K562 (cell line): Measurements from ENCODE around the gene WWOX. TPM values are rescaled to one million over a fixed set of nuclear protein-coding genes. Genes with fewer than 3 reads are reported as not detected.

Source experiments
- ATAC-seq: fragments of 200-7000 bp; cut with Tn5 transposase; 3 replicates; pipeline ENCODE4 v1.9.1; 2020; ENCODE audit warnings: moderate library complexity
- BruUV-seq: library from RNA; stranded (reverse); fragments of 400-500 nt; replicated peaks from 2 replicates; lab custom pipeline; 2021; lab: Mats Ljungman, UMichigan
- CTCF ChIA-PET: fragments of 300-600 bp; formaldehyde crosslinking; extraction: SDS; loops from one replicate; lab custom pipeline; 2021; ENCODE audit warnings: low intra/inter-chr PET ratio; lab: Yijun Ruan, JAX
- POLR2A ChIA-PET: fragments of 300-600, 350-650 bp; sonication (Branson Sonifier 250); formaldehyde crosslinking; extraction: SDS; loops from one replicate; lab custom pipeline; 2021; ENCODE audit warnings: antibody characterized with exemption, inconsistent platforms; lab: Yijun Ruan, JAX
- DNase-seq, 4 experiments: peaks; one replicate each; pipeline versions ENCODE4 v3.0.0 to v3.0.0-alpha.2; 2011 to 2018; ENCODE audit warnings: low spot score in 3 of 4, mixed read lengths in 3 of 4; ENCODE audit errors: extremely low read depth in 1 of 4
- FAIRE-seq: peaks from 2 replicates; lab custom pipeline; 2011; peaks lifted over from hg19 to GRCh38; lab: Jason Lieb, UNC
- H2AFZ ChIP-seq: 2 replicates; pipeline ENCODE4 v1.6.0; 2011; ENCODE audit warnings: low read depth, low read length, control low read depth, inconsistent platforms
- H3K27ac ChIP-seq: fragments of 200-600 bp; 3 replicates; pipeline ENCODE4 v1.8.0; 2011; ENCODE audit warnings: low read depth, mild to moderate bottlenecking, control low read depth, inconsistent platforms, low read length, moderate library complexity, mixed read lengths; ENCODE audit errors: extremely low read depth
- H3K27me3 ChIP-seq, 2 experiments: fragments of 300-600 bp in 1 of 2; 2 replicates in 1 of 2; 3 replicates in 1 of 2; pipeline versions ENCODE4 v1.6.0 to v1.8.0; 2011; ENCODE audit warnings: inconsistent platforms in 2 of 2, low read length in 2 of 2, mild to moderate bottlenecking in 1 of 2, mixed read lengths in 1 of 2, moderate library complexity in 1 of 2; ENCODE audit not compliant: control insufficient read depth in 2 of 2, insufficient read depth in 2 of 2
- H3K36me3 ChIP-seq: fragments of 300-600 bp; 3 replicates; pipeline ENCODE4 v1.8.0; 2011; ENCODE audit warnings: mild to moderate bottlenecking, low read length, inconsistent platforms; ENCODE audit not compliant: control insufficient read depth, insufficient read depth
- H3K4me1 ChIP-seq, 2 experiments: fragments of 200-600 bp in 1 of 2; replicated peaks in 1 of 2; 2 replicates in 1 of 2; 3 replicates in 1 of 2; pipeline versions ENCODE4 v1.5.1 to v1.8.0; 2011; ENCODE audit warnings: inconsistent platforms in 2 of 2, low read length in 2 of 2, mild to moderate bottlenecking in 1 of 2, mixed read lengths in 1 of 2, moderate library complexity in 1 of 2; ENCODE audit not compliant: control insufficient read depth in 2 of 2, insufficient read depth in 2 of 2
- H3K4me2 ChIP-seq: 2 replicates; pipeline ENCODE4 v1.6.1; 2011; ENCODE audit warnings: low read length, control low read depth, inconsistent platforms, mixed read lengths; ENCODE audit not compliant: insufficient read depth
- H3K4me3 ChIP-seq: fragments of 200-600 bp; sonication (generic), shearing (Covaris generic); 2 replicates; pipeline ENCODE4 v1.5.1; 2016; ENCODE audit warnings: control low read depth, inconsistent platforms
- H3K79me2 ChIP-seq: fragments of 200-600 bp; 3 replicates; pipeline ENCODE4 v1.8.0; 2011; ENCODE audit warnings: low read length, inconsistent platforms; ENCODE audit not compliant: control insufficient read depth, insufficient read depth
- H3K9ac ChIP-seq, 2 experiments: 2 replicates each; pipeline versions ENCODE4 v1.6.0 to v1.6.1; 2011; ENCODE audit warnings: low read depth in 2 of 2, low read length in 2 of 2, control low read depth in 1 of 2, inconsistent platforms in 1 of 2, mild to moderate bottlenecking in 1 of 2, mixed read lengths in 1 of 2; ENCODE audit not compliant: insufficient read depth in 1 of 2
- H3K9me1 ChIP-seq: one replicate; pipeline ENCODE4 v1.6.0; 2011; ENCODE audit warnings: inconsistent platforms, mild to moderate bottlenecking, low read length, moderate library complexity; ENCODE audit not compliant: control insufficient read depth, insufficient read depth
- H3K9me3 ChIP-seq: replicated peaks from 2 replicates; pipeline ENCODE4 v1.5.1; 2011; ENCODE audit warnings: low read depth, low read length, inconsistent platforms; ENCODE audit not compliant: control insufficient read depth, insufficient read depth
- H4K20me1 ChIP-seq: replicated peaks from 2 replicates; pipeline ENCODE4 v1.6.1; 2011; ENCODE audit warnings: low read length, inconsistent platforms, mixed read lengths; ENCODE audit not compliant: control insufficient read depth, insufficient read depth
- CHD1 ChIP-seq: fragments of 200-600 bp; sonication (generic); IDR thresholded peaks from one replicate; pipeline ENCODE4 v1.6.1; 2012; ENCODE audit warnings: mild to moderate bottlenecking, moderate library complexity, low read length, inconsistent platforms
- CREB1 ChIP-seq, 2 experiments: sonication (generic) in 1 of 2; formaldehyde crosslinking in 1 of 2; IDR thresholded peaks; 2 replicates each; pipeline versions ENCODE4 v1.6.1 to v1.8.0; 2012 to 2022; ENCODE audit warnings: inconsistent platforms in 1 of 2, mild to moderate bottlenecking in 1 of 2, missing genetic modification reagents in 1 of 2, moderate library complexity in 1 of 2
- ERF ChIP-seq: fragments of 450-650 bp; formaldehyde crosslinking; IDR thresholded peaks from 2 replicates; pipeline ENCODE4 v1.4.0; 2020; ENCODE audit warnings: mild to moderate bottlenecking, mixed read lengths
- FOXK1 ChIP-seq: sonication (generic); formaldehyde crosslinking; IDR thresholded peaks from 2 replicates; pipeline ENCODE4 v1.8.0; 2022; ENCODE audit warnings: missing genetic modification reagents, mild to moderate bottlenecking, borderline replicate concordance
- MAFG ChIP-seq: fragments of 450-650 bp; conservative IDR thresholded peaks from 2 replicates; pipeline ENCODE4 v1.6.1; 2016; ENCODE audit warnings: missing genetic modification characterization, missing compliant biosample characterization
- MCM2 ChIP-seq: fragments of 450-650 bp; IDR thresholded peaks from 2 replicates; pipeline ENCODE4 v1.6.1; 2017; ENCODE audit warnings: low read depth, mild to moderate bottlenecking
- MED1 ChIP-seq: sonication (generic); formaldehyde crosslinking; IDR thresholded peaks from 2 replicates; pipeline ENCODE4 v1.8.1; 2023; ENCODE audit warnings: missing genetic modification reagents, borderline replicate concordance
- PTBP1 ChIP-seq: fragments of 200-400 bp; formaldehyde crosslinking; IDR thresholded peaks from 2 replicates; pipeline ENCODE4 v1.6.1; 2017; ENCODE audit warnings: low read depth, low read length
- RBFOX2 ChIP-seq: fragments of 200-400 bp; formaldehyde crosslinking; IDR thresholded peaks from 2 replicates; pipeline ENCODE4 v1.6.1; 2017; ENCODE audit warnings: low read depth, mild to moderate bottlenecking, low read length, moderate library complexity
- TEAD1 ChIP-seq, 2 experiments: fragments of 450-650 bp in 1 of 2; sonication (generic) in 1 of 2; formaldehyde crosslinking; IDR thresholded peaks; 2 replicates each; pipeline versions ENCODE4 v1.4.0 to v1.8.0; 2020 to 2022; ENCODE audit warnings: mild to moderate bottlenecking in 2 of 2, missing genetic modification reagents in 1 of 2
- WGBS: fragments of 100-300 bp; shearing (Covaris generic); methylation state at CpG from one replicate; pipeline ENCODE4 v1.1.6; 2016; ENCODE audit warnings: low coverage, mixed read lengths; ENCODE audit not compliant: insufficient coverage; ENCODE audit errors: missing lambda C conversion rate; 5-methylcytosine and 5-hydroxymethylcytosine counted together
- in situ Hi-C: fragments of 300-500 bp; cut with MboI; formaldehyde crosslinking; loops from 4 replicates; pipeline ENCODE4 v1.15.0; 2018; ENCODE audit warnings: inconsistent platforms, mixed read lengths
- intact Hi-C: fragments of 100-400 bp; cut with micrococcal nuclease; formaldehyde crosslinking; loops from 2 replicates; pipeline ENCODE4 v1.14.2; 2022
- polyA plus RNA-seq, 8 experiments: library from polyadenylated mRNA; depleted of rRNA in 4 of 8; stranded (reverse) in 5 of 8; unstranded in 3 of 8; fragments of >200 nt; fragmentation: Nextera tagmentation in 2 of 8; fragmentation: Illumina TruSeq in 1 of 8; extraction: Ambion mirVana in 2 of 8; extraction: Trizol in 1 of 8; gene quantifications; 2 replicates each; pipeline versions ENCODE4 v1.2.1 to v1.2.3, GENCODE V29; 2011 to 2014; ENCODE audit warnings: inconsistent platforms in 1 of 8, missing spikeins in 1 of 8
- total RNA-seq, 7 experiments: library from RNA; depleted of rRNA in 6 of 7; stranded (reverse); fragments of >200 nt in 6 of 7; fragmentation: Illumina TruSeq in 2 of 7; extraction: Trizol in 2 of 7; gene quantifications; 2 replicates each; pipeline versions ENCODE4 v1.2.1 to v1.2.3, GENCODE V29; 2011 to 2021; ENCODE audit warnings: low replicate concordance in 1 of 7
- TF ChIP-seq, protein P1 (sequence below): fragments of 450-650 bp; IDR thresholded peaks from 2 replicates; pipeline ENCODE4 v1.6.1; 2017; ENCODE audit warnings: antibody characterized with exemption
- TF ChIP-seq, protein P2 (sequence below): sonication (generic); formaldehyde crosslinking; IDR thresholded peaks from 2 replicates; pipeline ENCODE4 v1.8.1; 2023; ENCODE audit warnings: mild to moderate bottlenecking, missing genetic modification reagents
- TF ChIP-seq, protein P3 (sequence below), 2 experiments: fragments of 450-650 bp; IDR thresholded peaks; 2 replicates each; pipeline ENCODE4 v1.6.1; 2018; ENCODE audit warnings: mild to moderate bottlenecking in 2 of 2, low read depth in 1 of 2; ENCODE audit not compliant: partially characterized antibody in 2 of 2

The WWOX gene
- total and polyA plus RNA-seq, 9 of the 15 experiments (the other 6 are each of a cell fraction or from before 2014, with no cell fraction given) = 1.6 to 22.7 (median 8.1) TPM

DNA sequence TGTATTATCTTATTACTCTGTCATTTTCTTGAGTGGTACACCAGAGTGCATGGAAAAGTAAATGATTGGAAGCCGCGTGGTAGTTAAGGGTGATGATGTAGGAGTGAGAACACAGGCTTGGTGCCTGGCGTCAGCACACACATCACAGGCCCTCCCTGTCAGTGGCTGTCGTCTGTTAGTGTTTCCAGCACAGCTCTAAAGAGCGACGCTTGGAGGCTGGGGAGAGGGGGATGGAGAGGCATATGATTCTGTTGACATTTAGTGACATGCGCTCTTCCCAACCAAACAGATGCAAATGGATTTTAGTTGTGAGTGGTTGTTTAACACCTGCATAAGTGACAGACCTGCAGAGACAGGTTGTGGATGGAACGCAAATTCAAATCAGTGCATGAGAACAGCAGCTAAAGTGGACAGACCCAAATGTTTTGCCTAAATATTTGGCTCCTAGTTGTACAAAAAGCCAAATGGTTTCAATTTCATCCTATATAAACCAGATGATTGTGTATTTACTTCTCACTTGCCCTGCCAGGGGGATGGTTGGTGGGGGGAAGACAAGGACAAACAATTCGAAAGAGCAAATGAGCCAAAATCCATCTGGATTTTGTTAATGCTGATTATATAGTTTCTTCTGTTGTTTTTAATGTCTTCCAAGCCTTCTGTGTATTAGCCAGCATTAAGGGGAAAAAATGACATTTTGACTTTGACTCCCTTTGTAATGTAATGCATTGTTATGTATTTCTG, 222.3 kb downstream of the WWOX start:
- WGBS = 7% methylated on average over 9 of the region's 9 CpGs
- no peaks in the 10 kb centered on the region for H3K36me3 ChIP-seq
- BruUV-seq = no TSS peak
- TF ChIP-seq, protein P1, sequence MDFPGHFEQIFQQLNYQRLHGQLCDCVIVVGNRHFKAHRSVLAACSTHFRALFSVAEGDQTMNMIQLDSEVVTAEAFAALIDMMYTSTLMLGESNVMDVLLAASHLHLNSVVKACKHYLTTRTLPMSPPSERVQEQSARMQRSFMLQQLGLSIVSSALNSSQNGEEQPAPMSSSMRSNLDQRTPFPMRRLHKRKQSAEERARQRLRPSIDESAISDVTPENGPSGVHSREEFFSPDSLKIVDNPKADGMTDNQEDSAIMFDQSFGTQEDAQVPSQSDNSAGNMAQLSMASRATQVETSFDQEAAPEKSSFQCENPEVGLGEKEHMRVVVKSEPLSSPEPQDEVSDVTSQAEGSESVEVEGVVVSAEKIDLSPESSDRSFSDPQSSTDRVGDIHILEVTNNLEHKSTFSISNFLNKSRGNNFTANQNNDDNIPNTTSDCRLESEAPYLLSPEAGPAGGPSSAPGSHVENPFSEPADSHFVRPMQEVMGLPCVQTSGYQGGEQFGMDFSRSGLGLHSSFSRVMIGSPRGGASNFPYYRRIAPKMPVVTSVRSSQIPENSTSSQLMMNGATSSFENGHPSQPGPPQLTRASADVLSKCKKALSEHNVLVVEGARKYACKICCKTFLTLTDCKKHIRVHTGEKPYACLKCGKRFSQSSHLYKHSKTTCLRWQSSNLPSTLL = no peak
- TF ChIP-seq MCM2 (no peak), ERF (CRISPR knock-in tag) (no peak), RBFOX2 (no peak), CHD1 (no peak), CREB1 (IDR thresholded peaks at IDR 0.05) (no peak), CREB1 (CRISPR knock-in tag; IDR thresholded peaks at IDR 0.05) (no peak), TEAD1 (CRISPR knock-in tag; IDR thresholded peaks at IDR 0.05) (no peak), PTBP1 (no peak), FOXK1 (CRISPR knock-in tag) (no peak), MED1 (no peak), MAFG (tag) (no peak)
- TF ChIP-seq, protein P2, sequence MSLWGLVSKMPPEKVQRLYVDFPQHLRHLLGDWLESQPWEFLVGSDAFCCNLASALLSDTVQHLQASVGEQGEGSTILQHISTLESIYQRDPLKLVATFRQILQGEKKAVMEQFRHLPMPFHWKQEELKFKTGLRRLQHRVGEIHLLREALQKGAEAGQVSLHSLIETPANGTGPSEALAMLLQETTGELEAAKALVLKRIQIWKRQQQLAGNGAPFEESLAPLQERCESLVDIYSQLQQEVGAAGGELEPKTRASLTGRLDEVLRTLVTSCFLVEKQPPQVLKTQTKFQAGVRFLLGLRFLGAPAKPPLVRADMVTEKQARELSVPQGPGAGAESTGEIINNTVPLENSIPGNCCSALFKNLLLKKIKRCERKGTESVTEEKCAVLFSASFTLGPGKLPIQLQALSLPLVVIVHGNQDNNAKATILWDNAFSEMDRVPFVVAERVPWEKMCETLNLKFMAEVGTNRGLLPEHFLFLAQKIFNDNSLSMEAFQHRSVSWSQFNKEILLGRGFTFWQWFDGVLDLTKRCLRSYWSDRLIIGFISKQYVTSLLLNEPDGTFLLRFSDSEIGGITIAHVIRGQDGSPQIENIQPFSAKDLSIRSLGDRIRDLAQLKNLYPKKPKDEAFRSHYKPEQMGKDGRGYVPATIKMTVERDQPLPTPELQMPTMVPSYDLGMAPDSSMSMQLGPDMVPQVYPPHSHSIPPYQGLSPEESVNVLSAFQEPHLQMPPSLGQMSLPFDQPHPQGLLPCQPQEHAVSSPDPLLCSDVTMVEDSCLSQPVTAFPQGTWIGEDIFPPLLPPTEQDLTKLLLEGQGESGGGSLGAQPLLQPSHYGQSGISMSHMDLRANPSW (CRISPR knock-in tag) = no peak
- TF ChIP-seq, protein P3, sequence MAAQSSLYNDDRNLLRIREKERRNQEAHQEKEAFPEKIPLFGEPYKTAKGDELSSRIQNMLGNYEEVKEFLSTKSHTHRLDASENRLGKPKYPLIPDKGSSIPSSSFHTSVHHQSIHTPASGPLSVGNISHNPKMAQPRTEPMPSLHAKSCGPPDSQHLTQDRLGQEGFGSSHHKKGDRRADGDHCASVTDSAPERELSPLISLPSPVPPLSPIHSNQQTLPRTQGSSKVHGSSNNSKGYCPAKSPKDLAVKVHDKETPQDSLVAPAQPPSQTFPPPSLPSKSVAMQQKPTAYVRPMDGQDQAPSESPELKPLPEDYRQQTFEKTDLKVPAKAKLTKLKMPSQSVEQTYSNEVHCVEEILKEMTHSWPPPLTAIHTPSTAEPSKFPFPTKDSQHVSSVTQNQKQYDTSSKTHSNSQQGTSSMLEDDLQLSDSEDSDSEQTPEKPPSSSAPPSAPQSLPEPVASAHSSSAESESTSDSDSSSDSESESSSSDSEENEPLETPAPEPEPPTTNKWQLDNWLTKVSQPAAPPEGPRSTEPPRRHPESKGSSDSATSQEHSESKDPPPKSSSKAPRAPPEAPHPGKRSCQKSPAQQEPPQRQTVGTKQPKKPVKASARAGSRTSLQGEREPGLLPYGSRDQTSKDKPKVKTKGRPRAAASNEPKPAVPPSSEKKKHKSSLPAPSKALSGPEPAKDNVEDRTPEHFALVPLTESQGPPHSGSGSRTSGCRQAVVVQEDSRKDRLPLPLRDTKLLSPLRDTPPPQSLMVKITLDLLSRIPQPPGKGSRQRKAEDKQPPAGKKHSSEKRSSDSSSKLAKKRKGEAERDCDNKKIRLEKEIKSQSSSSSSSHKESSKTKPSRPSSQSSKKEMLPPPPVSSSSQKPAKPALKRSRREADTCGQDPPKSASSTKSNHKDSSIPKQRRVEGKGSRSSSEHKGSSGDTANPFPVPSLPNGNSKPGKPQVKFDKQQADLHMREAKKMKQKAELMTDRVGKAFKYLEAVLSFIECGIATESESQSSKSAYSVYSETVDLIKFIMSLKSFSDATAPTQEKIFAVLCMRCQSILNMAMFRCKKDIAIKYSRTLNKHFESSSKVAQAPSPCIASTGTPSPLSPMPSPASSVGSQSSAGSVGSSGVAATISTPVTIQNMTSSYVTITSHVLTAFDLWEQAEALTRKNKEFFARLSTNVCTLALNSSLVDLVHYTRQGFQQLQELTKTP (IDR thresholded peaks at IDR 0.05; ENCODE audit: low read depth in 1 of 2, partially characterized antibody in 2 of 2) = no peak

More for the DNA sequence above, 222.3 kb downstream of the WWOX start:
- H3K4me2 ChIP-seq = no peak overlapping the region
- H3K27me3 ChIP-seq = peaks cover 19 to 20% of the 10 kb centered on the region in 2 experiments
- ChIA-PET POLR2A (no interaction called here), CTCF (no interaction called here)
- ATAC-seq = no peak
- intact Hi-C loops (no loop called here), in situ Hi-C loops (no loop called here)
- no peak overlapping the region for H3K4me3 ChIP-seq
- H3K9me3 ChIP-seq = no peaks in the 10 kb centered on the region
- FAIRE-seq = no peak
- H2AFZ ChIP-seq = no peak overlapping the region
- H3K27ac ChIP-seq = no peak overlapping the region
- no peaks in the 10 kb centered on the region for H3K4me1 ChIP-seq
- no peak for DNase-seq
- H3K9me1 ChIP-seq = no peaks in the 10 kb centered on the region
- no peaks in the 10 kb centered on the region for H3K79me2 ChIP-seq
- H4K20me1 ChIP-seq = no peaks in the 10 kb centered on the region
- no peak overlapping the region for H3K9ac ChIP-seq
